SK-N-DZ (cell line): ENCODE results near the gene ENDOV. TPM values are rescaled to one million over a fixed set of nuclear protein-coding genes. Genes with fewer than 3 reads are reported as not detected.
A peak's percentile ranks its signal among the peaks of the same experiment; 100 is the strongest.

Experiments used
- DNase-seq: peaks from one replicate; pipeline ENCODE4 v3.0.0-alpha.2; 2015; ENCODE audit warnings: low spot score
- polyA plus RNA-seq, 2 experiments: library from polyadenylated mRNA; depleted of rRNA; stranded (reverse); fragments of >200 nt; gene quantifications; 2 replicates each; pipeline ENCODE4 v1.2.3, GENCODE V29; 2014

ENDOV gene
- polyA plus RNA-seq (2014; cell fraction: cytosol; rRNA removed) = 14.7 and 15.9 TPM in 2 replicates
- 13.5 and 24.7 TPM in 2 replicates for polyA plus RNA-seq (2014; cell fraction: nucleus; rRNA removed)

DNA sequence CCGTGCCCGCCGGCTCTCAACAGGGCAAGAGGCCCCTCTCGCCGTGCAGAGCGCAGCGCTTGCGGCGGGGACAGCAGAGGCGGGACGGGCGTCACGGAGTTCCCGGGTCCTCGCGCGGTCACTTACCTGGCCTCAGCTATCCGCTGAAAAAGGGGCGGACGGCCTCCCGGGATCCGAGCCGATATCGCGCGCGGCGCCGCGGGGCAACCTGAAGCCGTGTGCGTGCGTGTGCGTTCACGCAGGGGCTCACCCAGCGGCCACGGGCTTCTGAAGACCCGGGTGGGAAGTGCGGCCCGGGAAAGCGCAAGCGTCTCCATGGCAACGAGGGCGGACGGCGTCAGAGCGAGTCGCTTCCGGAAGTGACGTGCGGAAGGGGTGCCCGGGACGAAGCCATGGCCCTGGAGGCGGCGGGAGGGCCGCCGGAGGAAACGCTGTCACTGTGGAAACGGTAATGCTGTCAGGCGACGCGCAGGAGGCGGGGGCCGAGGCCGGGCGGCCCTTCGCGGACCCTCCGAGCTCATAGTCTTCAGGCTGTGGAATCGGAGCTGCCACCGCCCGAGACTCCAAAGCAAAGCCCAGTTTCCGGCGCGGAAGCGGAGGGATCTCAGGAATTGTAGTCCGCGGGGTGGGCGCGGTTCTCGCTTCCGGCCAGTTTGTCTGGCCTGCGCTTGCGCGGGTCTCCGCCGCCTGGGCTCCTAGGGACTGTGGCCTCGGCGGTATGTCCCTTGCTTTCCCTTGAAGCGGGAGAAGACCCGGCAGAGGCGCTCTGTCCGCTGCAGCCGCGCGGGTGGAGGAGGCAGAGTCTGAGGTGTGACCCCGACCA lies at the start of gene ENDOV:
ENDOV (plus strand) TSS at position 365 of the 823 bp plus-strand sequence; CDS start at position 393, 28 bp downstream.
- peak; percentile 95 for DNase-seq

DNA sequence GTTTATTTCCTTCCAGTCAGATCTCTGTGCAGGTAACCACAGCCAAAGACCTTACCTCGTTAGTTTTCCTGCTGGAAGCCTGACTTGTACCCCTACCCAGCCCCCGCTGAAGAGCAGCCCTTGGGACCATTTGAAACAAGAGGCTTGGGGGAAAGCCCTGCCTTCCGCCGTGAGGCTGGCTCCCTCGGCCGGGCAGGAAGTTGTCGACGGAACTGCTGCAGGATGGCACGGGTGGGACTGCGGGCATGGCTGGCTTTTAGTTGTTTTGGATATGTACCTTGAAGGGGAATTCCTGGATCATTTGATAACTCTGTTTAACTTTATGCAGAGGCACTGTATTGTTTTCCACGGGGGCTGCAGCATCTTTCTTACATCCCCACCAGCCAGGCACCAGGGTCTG lies 49.0 kb upstream of the ENDOV start:
- DNase-seq = no peak

- DNase-seq = peak; percentile 37
These were observed 47.5 kb upstream of the ENDOV start for GRCh38 chr17:80367503-80367902.

GRCh38 chr17:80371196-80371595 lies 43.8 kb upstream of the ENDOV start:
- DNase-seq = no peak

DNA sequence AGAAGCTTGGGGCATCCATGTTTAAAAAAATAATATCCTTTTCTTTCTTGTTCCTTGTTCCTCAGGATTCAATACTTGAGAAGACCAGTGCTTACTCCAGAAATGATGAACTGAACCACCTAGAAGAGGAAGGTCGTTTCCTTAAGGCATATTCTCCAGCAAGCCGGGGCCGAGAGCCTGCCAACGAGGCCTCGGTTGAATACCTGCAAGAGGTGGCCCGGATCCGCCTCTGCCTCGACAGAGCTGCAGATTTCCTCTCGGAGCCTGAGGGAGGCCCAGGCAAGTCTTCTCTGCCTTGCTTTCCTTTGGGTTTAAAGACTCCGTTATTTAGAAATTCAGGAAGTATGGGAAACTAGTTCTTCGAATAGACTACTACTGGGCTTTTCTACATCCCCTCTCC lies 42.5 kb upstream of the ENDOV start:
- DNase-seq = no peak

GRCh38 chr17:80372922-80373570 lies 41.9 kb upstream of the ENDOV start:
- no peak for DNase-seq

DNA sequence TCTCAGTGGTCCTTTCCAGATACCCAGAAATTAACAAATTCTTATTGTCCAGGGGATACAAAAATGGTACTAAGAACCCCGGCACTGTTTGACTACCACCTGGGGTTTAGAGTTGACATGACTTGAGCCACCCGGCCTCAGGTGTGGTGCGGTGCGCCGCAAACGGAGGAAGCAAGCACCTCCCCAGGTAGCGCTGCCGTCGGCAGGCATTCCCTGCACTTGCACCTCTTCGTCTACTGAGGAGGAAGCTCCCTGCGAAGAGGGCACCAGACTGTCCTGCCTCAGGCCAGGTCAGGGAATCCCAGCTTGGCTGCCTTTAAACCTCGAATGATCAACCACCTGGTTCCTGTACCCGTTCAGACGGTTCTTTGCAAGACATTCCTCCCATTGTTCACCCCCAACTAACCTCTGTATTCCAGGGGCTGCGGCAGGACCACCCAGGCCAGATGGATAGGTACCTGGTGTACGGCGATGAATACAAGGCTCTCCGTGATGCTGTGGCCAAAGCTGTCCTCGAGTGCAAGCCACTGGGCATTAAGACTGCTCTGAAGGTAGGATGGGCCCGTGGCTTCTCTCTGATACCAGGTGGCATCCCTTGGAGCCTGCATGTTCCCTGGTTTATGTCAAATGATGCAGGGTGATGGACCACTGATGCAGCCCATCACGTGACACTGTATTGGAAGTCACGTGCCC lies 40.8 kb upstream of the ENDOV start:
- no peak for DNase-seq

- DNase-seq = no peak
These were observed 40.0 kb upstream of the ENDOV start for GRCh38 chr17:80374732-80375585.

DNA sequence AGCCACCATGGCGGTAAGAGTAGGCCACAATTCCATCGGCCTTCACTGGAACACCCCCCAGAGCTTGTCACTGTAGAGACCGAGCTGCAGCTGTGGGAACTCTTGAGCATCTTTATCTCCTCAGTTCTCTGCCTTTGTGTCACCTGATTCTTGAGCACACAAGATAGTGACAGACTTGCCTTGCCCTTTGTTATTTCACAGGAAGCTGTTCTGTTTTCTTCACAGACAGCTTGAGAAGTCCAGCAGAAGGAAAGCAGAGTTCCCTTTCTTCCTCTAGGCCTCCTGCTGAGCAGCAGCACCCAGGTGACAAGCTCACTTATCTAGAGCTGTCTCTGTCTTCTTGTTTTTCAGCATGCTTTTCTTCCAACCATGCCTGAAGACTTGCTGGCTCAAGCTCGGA lies 38.4 kb upstream of the ENDOV start:
- DNase-seq = no peak

GRCh38 chr17:80377798-80378197 lies 37.2 kb upstream of the ENDOV start:
- no peak for DNase-seq

DNA sequence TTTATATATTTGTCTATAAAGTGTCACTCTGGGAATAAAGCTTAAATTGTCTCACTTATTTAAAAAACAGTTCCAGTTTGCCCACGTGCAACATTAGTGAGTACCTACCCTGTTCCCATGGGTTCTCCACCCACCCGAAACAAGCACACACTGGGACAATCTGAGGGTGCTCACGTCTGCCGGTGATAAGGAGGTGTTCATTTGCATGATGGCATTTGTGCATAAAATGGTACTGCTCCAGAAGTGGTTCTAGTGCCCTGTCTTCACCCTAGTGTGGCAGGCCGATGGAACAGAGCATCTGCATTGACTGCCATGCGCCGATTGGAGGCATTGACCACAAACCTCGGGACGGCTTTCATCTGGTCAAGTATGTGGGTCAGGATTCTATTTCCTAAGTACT lies 35.6 kb upstream of the ENDOV start:
- no peak for DNase-seq

GRCh38 chr17:80380068-80380467 lies 34.9 kb upstream of the ENDOV start:
- no peak for DNase-seq

- DNase-seq = no peak
These were observed 34.4 kb upstream of the ENDOV start for GRCh38 chr17:80380555-80381002.

DNA sequence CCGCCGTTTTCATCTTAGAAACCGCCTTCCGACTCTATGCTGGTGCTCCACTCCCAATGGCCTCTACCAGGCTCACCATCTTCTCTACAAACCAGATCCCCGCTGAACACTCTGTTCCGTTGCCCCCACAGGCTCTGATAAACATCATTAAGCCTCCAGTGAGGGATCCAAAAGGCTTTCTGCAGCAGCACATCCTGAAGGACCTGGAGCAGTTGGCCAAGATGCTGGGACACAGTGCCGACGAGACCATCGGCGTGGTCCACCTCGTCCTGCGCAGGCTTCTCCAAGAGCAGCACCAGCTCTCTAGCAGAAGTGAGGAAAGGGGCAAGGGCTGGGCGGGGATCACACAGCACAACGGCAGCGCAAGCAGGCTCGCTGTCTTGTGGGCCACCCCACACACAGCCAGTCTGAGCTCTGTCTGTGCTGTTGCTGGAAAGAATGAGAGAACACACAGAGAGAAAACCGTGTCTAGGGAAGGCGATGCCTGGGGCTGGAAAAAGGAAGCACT lies 33.5 kb upstream of the ENDOV start:
- DNase-seq = no peak

GRCh38 chr17:80382446-80382845 lies 32.5 kb upstream of the ENDOV start:
- no peak for DNase-seq

DNA sequence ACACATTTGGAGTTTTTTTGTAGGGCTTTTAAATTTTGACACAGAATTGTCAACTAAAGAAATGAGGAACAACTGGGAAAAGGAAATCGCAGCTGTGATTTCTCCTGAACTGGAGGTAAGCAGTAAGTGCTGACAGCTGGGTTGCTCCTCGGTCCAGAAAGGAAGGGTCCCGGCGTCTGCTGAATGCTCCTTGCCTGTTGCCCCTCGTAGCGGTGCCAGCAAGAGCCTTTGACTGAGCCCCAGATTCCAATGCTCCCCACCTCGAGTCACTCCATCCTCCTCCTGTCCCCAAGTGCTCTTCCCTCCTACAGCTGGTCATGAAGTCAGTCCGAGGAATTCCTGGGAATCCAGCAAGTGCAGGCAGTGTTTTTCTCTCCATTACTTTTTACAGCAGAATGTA lies 32.0 kb upstream of the ENDOV start:
- no peak for DNase-seq

- no peak for DNase-seq
These were observed 30.6 kb upstream of the ENDOV start for GRCh38 chr17:80384078-80384960.

GRCh38 chr17:80385046-80385445 lies 29.9 kb upstream of the ENDOV start:
- no peak for DNase-seq

- no peak for DNase-seq
These were observed 28.6 kb upstream of the ENDOV start for GRCh38 chr17:80386341-80386740.

GRCh38 chr17:80387071-80387470 lies 27.9 kb upstream of the ENDOV start:
- no peak for DNase-seq
